Bronchial epithelial cell (primary cell): ENCODE data around the gene TAS2R40. TPM values are rescaled to one million over a fixed set of nuclear protein-coding genes. Genes with fewer than 3 reads are reported as not detected.
"Not testable (repeated sequence)": the region's sequence is repeated elsewhere in the genome, so short reads cannot be mapped to it uniquely, and the experiment has no call there.

ENCODE experiments used
- DNase-seq: peaks from one replicate; pipeline ENCODE4 v3.0.0-alpha.2; 2010; ENCODE audit warnings: low read depth
- FAIRE-seq: peaks from 2 replicates; lab custom pipeline; 2011; peaks lifted over from hg19 to GRCh38; lab: Jason Lieb, UNC
- H3K27me3 ChIP-seq: 2 replicates; pipeline ENCODE4 v1.5.1; 2011; ENCODE audit warnings: low read length; ENCODE audit not compliant: control insufficient read depth, insufficient read depth
- H3K36me3 ChIP-seq: 2 replicates; pipeline ENCODE4 v1.5.1; 2011; ENCODE audit warnings: low read length; ENCODE audit not compliant: control insufficient read depth, insufficient read depth
- H3K4me3 ChIP-seq: 2 replicates; pipeline ENCODE4 v1.5.1; 2011; ENCODE audit warnings: mild to moderate bottlenecking, low read depth, low read length, control low read depth
- total RNA-seq: library from RNA; depleted of rRNA; stranded (reverse); fragments of >200 nt; gene quantifications from 2 replicates; pipeline ENCODE4 v1.2.1, GENCODE V29; 2014
- TF ChIP-seq, protein P1 (sequence below): IDR thresholded peaks from 2 replicates; pipeline ENCODE4 v1.5.1; 2011; ENCODE audit warnings: mild to moderate bottlenecking, moderate library complexity, low read length, control low read depth, inconsistent platforms; ENCODE audit not compliant: insufficient read depth, severe bottlenecking

TAS2R40 gene
- total RNA-seq, 1 donor from 2014 or later: not detected

DNA sequence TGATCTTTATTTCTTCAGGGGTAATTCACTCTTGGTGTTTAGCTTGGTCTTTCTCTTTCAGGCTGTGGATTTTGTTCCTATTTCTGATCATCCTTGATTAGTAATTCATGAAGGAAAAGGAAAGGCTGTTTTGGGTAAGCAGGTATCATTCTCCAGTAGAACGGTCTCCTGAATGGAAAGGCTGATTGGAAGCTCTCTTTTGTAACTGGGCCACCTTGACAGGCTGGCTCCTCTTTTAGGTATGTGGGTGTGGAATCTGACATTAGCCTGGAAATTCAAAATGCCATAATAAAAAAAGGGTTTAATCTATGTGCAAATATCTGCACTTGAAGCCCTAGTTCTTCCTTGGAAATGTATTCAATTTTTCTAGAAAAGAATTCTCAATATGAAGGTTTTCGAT, 19.7 kb upstream of the TAS2R40 start:
- FAIRE-seq (no peak), DNase-seq (no peak)
- H3K36me3 ChIP-seq: no peaks in the 10 kb centered on the region
- H3K4me3 ChIP-seq: no peak overlapping the region
- TF ChIP-seq, protein P1, sequence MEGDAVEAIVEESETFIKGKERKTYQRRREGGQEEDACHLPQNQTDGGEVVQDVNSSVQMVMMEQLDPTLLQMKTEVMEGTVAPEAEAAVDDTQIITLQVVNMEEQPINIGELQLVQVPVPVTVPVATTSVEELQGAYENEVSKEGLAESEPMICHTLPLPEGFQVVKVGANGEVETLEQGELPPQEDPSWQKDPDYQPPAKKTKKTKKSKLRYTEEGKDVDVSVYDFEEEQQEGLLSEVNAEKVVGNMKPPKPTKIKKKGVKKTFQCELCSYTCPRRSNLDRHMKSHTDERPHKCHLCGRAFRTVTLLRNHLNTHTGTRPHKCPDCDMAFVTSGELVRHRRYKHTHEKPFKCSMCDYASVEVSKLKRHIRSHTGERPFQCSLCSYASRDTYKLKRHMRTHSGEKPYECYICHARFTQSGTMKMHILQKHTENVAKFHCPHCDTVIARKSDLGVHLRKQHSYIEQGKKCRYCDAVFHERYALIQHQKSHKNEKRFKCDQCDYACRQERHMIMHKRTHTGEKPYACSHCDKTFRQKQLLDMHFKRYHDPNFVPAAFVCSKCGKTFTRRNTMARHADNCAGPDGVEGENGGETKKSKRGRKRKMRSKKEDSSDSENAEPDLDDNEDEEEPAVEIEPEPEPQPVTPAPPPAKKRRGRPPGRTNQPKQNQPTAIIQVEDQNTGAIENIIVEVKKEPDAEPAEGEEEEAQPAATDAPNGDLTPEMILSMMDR: no peak
- H3K27me3 ChIP-seq: no peaks in the 10 kb centered on the region

DNA sequence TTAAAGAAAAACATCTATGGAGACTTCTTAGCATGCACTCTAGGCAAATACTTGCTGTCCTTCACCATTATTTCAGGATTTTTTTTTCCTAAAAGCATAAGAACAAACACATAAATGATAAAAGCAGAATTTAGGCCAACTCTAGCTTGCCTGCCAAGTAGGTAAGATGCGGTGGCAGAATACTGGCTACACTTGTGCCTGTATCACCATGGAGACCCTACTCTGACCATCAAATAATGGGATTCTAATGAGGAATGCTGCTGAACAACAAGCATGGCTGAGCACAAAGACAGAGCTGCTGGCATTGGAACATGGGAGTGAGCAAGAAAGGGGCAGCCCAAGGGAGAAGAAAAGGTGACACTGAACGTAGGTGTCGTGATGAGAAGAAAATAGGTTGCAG, 18.5 kb upstream of the TAS2R40 start:
- FAIRE-seq: no peak

DNA sequence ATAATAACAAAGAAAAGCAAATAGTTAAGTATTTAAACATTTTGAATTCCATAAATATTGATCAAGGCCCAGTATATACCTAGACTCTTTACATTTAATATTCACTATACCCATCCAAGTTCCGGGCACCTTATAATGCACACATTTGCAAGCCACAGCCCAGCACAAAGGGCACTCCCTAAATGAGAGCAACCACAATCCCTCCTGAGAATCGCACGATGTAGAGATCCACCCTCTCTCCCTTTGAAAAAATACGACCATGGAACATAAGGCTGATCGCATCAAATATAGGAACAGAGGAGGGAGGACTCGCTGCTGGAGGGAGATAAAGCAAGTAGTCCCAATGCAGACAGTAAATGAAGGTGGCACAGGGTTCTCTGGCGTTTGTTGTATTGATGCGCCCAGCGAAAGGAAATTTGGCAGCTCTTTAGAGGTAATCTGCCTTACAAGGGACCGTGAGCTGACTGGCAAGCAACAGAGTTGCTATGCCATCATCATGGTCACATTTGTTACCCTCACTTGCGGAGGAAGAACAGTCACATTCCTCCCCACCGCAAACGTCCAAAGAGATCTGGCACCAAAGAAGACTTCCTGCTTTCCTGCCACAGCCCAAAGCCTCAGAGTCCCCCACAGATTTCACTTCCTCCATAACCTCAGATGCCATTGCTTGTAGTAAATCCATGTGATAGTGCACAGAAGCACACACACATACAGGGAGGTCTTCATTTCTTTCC, 16.1 kb upstream of the TAS2R40 start:
- Histone ChIP-seq H3K4me3 (no peak overlapping the region), H3K36me3 (no peaks in the 10 kb centered on the region), H3K27me3 (no peaks in the 10 kb centered on the region)
- TF ChIP-seq, protein P1: no peak
- FAIRE-seq (no peak), DNase-seq (no peak)

More for the DNA sequence above, 18.5 kb upstream of the TAS2R40 start:
- no peak for DNase-seq
- Histone ChIP-seq H3K36me3 (no peaks in the 10 kb centered on the region), H3K4me3 (no peak overlapping the region), H3K27me3 (no peaks in the 10 kb centered on the region)
- TF ChIP-seq, protein P1: no peak

DNA sequence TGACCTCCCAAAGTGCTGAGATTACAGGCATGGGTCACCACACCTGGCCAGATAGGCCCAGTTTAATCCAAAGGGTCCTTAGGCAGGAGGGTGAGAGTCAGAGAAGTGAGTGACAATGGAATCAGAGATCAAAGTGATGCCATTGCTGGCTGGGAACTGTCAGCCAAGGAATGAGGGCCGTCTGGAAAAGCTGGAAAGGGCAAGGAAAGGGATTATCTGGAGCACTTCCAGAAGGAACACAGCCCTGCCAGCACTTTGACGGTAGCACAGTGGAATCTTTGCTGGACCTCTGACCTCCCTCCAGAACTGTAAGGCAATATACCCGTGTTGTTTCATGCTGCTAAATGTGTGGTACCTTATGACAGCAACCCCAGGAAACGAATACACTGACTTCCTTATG, 11.3 kb upstream of the TAS2R40 start:
- H3K4me3 ChIP-seq: no peak overlapping the region
- TF ChIP-seq, protein P1: no peak
- H3K27me3 ChIP-seq: no peaks in the 10 kb centered on the region
- H3K36me3 ChIP-seq: no peaks in the 10 kb centered on the region
- FAIRE-seq: peak; percentile 82
- no peak for DNase-seq

DNA sequence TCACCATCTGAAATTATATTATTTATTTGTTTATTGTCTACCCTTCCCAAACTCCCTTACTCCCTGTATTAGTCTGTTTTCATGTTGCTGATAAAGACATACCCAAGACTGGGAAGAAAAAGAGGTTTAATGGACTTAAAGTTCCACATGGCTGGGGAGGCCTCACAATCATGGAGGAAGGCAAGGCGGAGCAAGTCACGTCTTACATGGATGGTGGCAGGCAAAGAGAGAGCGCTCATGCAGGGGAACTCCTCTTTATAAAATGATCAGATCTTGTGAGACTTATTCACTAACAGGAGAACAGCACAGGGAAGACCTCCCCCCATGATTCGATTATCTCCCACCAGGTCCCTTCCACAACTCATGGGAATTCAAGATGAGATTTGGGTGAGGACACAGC, 8.4 kb upstream of the TAS2R40 start:
- H3K27me3 ChIP-seq, DNase-seq, H3K36me3 ChIP-seq, H3K4me3 ChIP-seq, FAIRE-seq: not testable (repeated sequence)

DNA sequence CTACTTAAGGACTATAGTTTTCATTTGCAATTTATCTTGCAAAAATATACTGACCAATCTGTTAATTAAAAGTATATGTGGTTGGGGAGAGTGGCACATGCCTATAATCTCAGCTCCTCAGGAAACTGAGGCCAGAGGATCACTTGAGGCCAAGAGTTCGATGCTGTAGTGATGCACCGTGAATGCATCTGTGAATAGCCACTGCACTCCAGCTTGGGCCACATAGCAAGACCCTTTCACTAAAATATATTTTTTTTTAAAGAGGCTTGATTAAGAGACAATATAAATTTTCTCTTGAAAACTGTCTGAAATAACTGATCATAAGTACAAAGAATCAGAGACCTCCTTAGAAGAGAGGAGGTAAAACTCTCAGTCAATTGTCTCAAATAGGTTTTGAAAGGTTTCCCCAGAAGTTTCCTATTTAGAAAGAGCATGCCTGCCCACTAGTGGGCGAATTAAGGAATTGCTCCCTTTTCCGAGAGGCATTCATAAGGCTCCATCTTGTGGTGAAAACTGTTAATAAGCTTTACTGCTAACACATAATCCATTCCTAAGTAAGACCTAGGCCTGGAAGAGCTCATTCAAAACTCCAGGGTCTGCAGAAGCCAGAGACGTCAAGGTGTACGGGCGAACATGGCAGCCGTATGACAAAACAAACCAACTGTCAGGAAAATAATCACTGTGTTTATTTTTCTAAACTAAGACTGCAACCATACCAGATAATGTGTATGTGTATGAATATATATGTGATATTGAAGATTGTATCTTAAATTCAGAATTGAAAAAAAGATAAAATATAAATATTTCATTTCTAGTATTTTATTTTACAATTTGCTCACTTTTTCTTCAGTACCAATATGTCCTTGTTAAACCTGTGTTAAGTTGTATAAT, 6.8 kb upstream of the TAS2R40 start:
- Histone ChIP-seq H3K27me3 (no peaks in the 10 kb centered on the region), H3K4me3 (no peak overlapping the region), H3K36me3 (no peaks in the 10 kb centered on the region)
- TF ChIP-seq, protein P1: peak; percentile 97
- DNase-seq (peak; percentile 81), FAIRE-seq (no peak)
